Activated effector memory CD4-positive, alpha-beta T cell treated with anti-CD3 and anti-CD28 coated beads, Interleukin-2, amount 50 U/mL, for 16 hours (primary cell): Measurements from ENCODE around the gene PPP1CC.

Experiments used
- DNase-seq: peaks from one replicate; pipeline ENCODE4 v3.0.0-alpha.2; 2020

PPP1CC gene

GRCh38 chr12:110684312-110684836, 58.3 kb downstream of the PPP1CC start:
- no peak for DNase-seq

DNA sequence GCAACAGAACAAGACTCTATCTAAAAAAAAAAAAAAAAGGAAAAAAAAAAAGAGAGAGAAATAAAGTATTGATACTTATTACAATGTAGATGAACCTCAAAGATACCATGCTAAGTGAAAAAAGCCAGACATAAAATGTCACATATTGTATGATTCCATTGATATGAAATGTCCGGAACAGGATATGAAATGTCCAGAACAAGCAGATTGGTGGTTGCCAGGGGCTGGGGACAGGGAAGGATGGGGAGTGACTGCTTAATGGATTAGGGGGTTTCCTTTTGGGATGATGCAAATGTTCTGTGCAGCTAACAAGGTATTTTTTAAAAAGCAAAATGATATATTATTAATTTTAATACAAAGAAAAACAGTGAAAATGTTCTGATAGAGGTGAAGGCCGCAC, 58.8 kb downstream of the PPP1CC start:
- DNase-seq = no peak

DNA sequence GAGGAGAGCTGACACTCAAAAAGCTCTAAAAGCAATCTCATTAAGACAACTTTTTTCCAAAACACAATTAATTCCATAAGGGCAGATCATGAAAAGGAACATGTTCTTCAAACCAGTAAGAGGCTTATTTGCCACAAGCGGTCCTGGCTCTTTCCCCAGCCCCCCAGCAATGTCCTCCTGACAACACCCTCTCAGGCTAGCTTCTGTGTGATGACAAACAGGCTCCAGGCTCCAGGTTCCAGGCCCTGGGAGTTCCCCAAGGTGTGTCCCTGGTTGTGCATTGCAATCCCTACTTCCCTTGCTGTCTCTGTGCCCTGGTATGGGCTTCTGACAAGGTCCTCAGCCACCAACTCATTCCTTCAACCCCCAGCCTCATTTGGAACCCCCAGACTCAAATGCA, 62.7 kb downstream of the PPP1CC start:
- no peak for DNase-seq

GRCh38 chr12:110679201-110679600, 63.5 kb downstream of the PPP1CC start:
- DNase-seq = no peak

- DNase-seq = no peak
Measured at GRCh38 chr12:110677982-110678381, 64.7 kb downstream of the PPP1CC start.

DNA sequence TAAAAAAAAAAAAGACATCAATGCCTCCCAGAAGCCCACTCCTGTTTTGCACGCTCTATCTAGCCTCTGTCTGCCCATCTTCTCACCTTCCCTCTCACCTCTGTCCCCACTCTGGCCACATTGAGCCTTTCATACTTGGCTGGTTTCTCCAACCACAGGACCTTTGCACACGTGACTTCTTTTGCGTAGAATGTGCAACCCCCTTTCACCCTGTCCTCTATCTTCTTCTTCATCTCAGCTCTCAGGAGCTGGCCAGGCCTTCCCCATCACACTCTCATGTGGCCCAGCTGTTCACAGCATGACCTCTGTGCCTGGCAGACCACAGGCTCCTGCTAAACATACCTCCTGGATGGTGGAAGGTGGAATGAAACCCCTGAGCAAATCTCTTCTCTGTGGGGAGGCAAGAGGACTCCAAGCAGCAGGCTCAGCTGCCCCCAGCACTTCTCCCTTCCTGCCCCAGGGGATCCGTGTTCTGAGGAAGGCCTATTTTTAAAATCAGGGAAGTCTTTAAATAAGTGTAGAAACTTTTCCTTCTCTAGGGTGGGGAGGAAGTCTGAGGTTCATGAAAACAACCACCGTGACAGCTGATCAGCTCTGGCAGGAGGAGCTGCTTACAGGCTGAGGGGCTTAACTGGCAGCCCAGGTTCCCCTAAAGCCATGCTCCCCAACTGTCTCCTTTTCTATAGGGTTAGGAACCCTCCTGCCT, 65.3 kb downstream of the PPP1CC start:
- no peak for DNase-seq

- DNase-seq = no peak
Measured at GRCh38 chr12:110676171-110676570, 66.5 kb downstream of the PPP1CC start.

GRCh38 chr12:110670161-110670701, 72.5 kb downstream of the PPP1CC start:
- DNase-seq = peak; percentile 75
